ENCODE measurements around the gene KCP. TPM values are rescaled to one million over a fixed set of nuclear protein-coding genes. Genes with fewer than 3 reads are reported as not detected.
A peak's percentile ranks its signal among the peaks of the same experiment; 100 is the strongest.

KCP gene
- total RNA-seq, 1 experiment from 2014 or later: 5.3 TPM

GRCh38 chr7:128916643-128916915, 6.1 kb upstream of the KCP start:
- no peak for DNase-seq
- no peak overlapping the region for H2AFZ ChIP-seq (ENCODE audit: low read length)
- no CpG with 5 or more reads among the region's 7 CpGs for WGBS (ENCODE audit: extremely low coverage, insufficient read length, low lambda C conversion rate)
- no peak overlapping the region for H2BK15ac ChIP-seq (ENCODE audit: low read depth, low read length)
- peaks cover 3% of the 10 kb centered on the region; the same call in 1 of the 2 replicates for H3K4me1 ChIP-seq (ENCODE audit: insufficient read depth, low read length)
- no peak overlapping the region for H2BK120ac ChIP-seq (ENCODE audit: low read depth, low read length, poor library complexity, severe bottlenecking)
- peaks cover 24 to 43% of the 10 kb centered on the region in 2 experiments for H3K4me1 Mint-ChIP-seq
- no peaks in the 10 kb centered on the region for H3K79me2 ChIP-seq (ENCODE audit: insufficient read depth, low read length)
- no peak overlapping the region for H2AK5ac ChIP-seq (ENCODE audit: insufficient read length, low read length)
- TF ChIP-seq CTCF (conservative IDR thresholded peaks at IDR 0.05): no peak
- no peak overlapping the region for H3K27ac Mint-ChIP-seq
- no peaks in the 10 kb centered on the region for H3K36me3 Mint-ChIP-seq (ENCODE audit: insufficient read depth in 1 of 3, low read depth in 3 of 3)
- H2BK20ac ChIP-seq (ENCODE audit: low read depth, low read length, poor library complexity, severe bottlenecking): no peak overlapping the region
- no peak overlapping the region for H4K5ac ChIP-seq (ENCODE audit: insufficient read length, low read depth, low read length)
- no peak overlapping the region for H3K4ac ChIP-seq (ENCODE audit: low read depth, low read length)
- no peak overlapping the region for H2BK12ac ChIP-seq (ENCODE audit: insufficient read length, low read depth, low read length)
- H3K9ac ChIP-seq (ENCODE audit: extremely low read depth, insufficient read length, low read length): no peak overlapping the region
- H4K20me1 ChIP-seq (ENCODE audit: control insufficient read depth, insufficient read depth, insufficient read length): no peaks in the 10 kb centered on the region
- H3K14ac ChIP-seq (ENCODE audit: insufficient read depth, low read length): no peak overlapping the region
- H3K27me3 ChIP-seq (ENCODE audit: insufficient read depth, low read length): peaks cover 10% of the 10 kb centered on the region; the same call in 1 of the 2 replicates
- H3T11ph ChIP-seq (ENCODE audit: low read length): no peak overlapping the region
- H2BK5ac ChIP-seq (ENCODE audit: insufficient read length, low read length): no peak overlapping the region
- H4K91ac ChIP-seq (ENCODE audit: insufficient read length, low read depth, low read length): no peak overlapping the region
- peak overlapping the region; percentile 68 for H3K4me2 ChIP-seq (ENCODE audit: insufficient read depth, insufficient read length, low read length)
- H3K23me2 ChIP-seq (ENCODE audit: insufficient read length, low read depth, low read length, poor library complexity, severe bottlenecking): peaks cover 13% of the 10 kb centered on the region
- H3K56ac ChIP-seq (ENCODE audit: insufficient read length, low read depth, low read length): no peak overlapping the region
- no peak overlapping the region for H3K18ac ChIP-seq (ENCODE audit: insufficient read length, low read depth, low read length)
- H3K79me1 ChIP-seq (ENCODE audit: insufficient read depth, low read depth, low read length, poor library complexity, severe bottlenecking): no peaks in the 10 kb centered on the region
- H3K27ac ChIP-seq (ENCODE audit: insufficient read length, low read depth, low read length): no peak overlapping the region
- H3K27me3 Mint-ChIP-seq (ENCODE audit: low read depth): peaks cover 18% of the 10 kb centered on the region
- H3K9me3 ChIP-seq (ENCODE audit: control insufficient read depth, low read depth, low read length): no peaks in the 10 kb centered on the region
- H4K8ac ChIP-seq (replicated peaks; ENCODE audit: insufficient read length, low read depth, low read length): no peak overlapping the region
- H3K23ac ChIP-seq (ENCODE audit: insufficient read length, low read depth, low read length): no peak overlapping the region
- no peaks in the 10 kb centered on the region; a peak in 1 of 5 replicates for H3K9me3 Mint-ChIP-seq
- H3K4me3 Mint-ChIP-seq: peak overlapping the region in 1 of 2 experiments; percentile 26; a peak in 1 of 5 replicates
